ENCODE measurements around the gene ZNF784.

The ZNF784 gene

GRCh38 chr19:55624109-55625003 is at the start of gene ZNF784:
Gene ZNF784, minus strand, starts transcription at chr19:55624566. Its CDS starts 5 bp downstream, at chr19:55624561.
- Mint-ChIP-seq H3K36me3 (ENCODE audit: low read depth) (peaks cover 10% of the 10 kb centered on the region), H3K9me3 (no peaks in the 10 kb centered on the region), H3K4me3 (peak within 1 kb of the TSS; percentile 81), H3K27ac (peak within 1 kb of the TSS; percentile 84), H3K4me1 (peaks cover 54% of the 10 kb centered on the region), H3K27me3 (peaks cover 1% of the 10 kb centered on the region)
- peak; percentile 51 for ATAC-seq
- DNase-seq = peak; percentile 95

- ATAC-seq = no peak
- H3K27ac Mint-ChIP-seq = peak overlapping the region; percentile 75
- H3K36me3 Mint-ChIP-seq (ENCODE audit: low read depth) = peaks cover 45% of the 10 kb centered on the region
- no peaks in the 10 kb centered on the region for H3K9me3 Mint-ChIP-seq
- H3K4me3 Mint-ChIP-seq = peak overlapping the region; percentile 68
- H3K27me3 Mint-ChIP-seq = no peaks in the 10 kb centered on the region
- DNase-seq = no peak
- peaks cover 63% of the 10 kb centered on the region for H3K4me1 Mint-ChIP-seq
These were observed 49.5 kb upstream of the ZNF784 start for GRCh38 chr19:55673889-55674288.

GRCh38 chr19:55673465-55673864 is 49.1 kb upstream of the ZNF784 start:
- H3K27me3 Mint-ChIP-seq = no peaks in the 10 kb centered on the region
- no peak overlapping the region for H3K4me3 Mint-ChIP-seq
- no peaks in the 10 kb centered on the region for H3K9me3 Mint-ChIP-seq
- peak overlapping the region; percentile 75 for H3K27ac Mint-ChIP-seq
- no peak for ATAC-seq
- DNase-seq = no peak
- H3K4me1 Mint-ChIP-seq = peaks cover 59% of the 10 kb centered on the region
- H3K36me3 Mint-ChIP-seq (ENCODE audit: low read depth) = peaks cover 41% of the 10 kb centered on the region

- Mint-ChIP-seq H3K9me3 (no peaks in the 10 kb centered on the region), H3K27me3 (no peaks in the 10 kb centered on the region), H3K36me3 (ENCODE audit: low read depth) (peaks cover 38% of the 10 kb centered on the region), H3K4me1 (peaks cover 49% of the 10 kb centered on the region), H3K27ac (no peak overlapping the region), H3K4me3 (no peak overlapping the region)
- no peak for DNase-seq
- no peak for ATAC-seq
These were observed 48.1 kb upstream of the ZNF784 start for GRCh38 chr19:55672418-55672817.

GRCh38 chr19:55671054-55671378 is 46.6 kb upstream of the ZNF784 start:
- H3K9me3 Mint-ChIP-seq = no peaks in the 10 kb centered on the region
- H3K27ac Mint-ChIP-seq = peak overlapping the region; percentile 40
- no peak for DNase-seq
- ATAC-seq = no peak
- no peak overlapping the region for H3K4me3 Mint-ChIP-seq
- H3K36me3 Mint-ChIP-seq (ENCODE audit: low read depth) = peaks cover 40% of the 10 kb centered on the region
- H3K27me3 Mint-ChIP-seq = no peaks in the 10 kb centered on the region
- peaks cover 38% of the 10 kb centered on the region for H3K4me1 Mint-ChIP-seq

GRCh38 chr19:55670280-55671053 is 46.1 kb upstream of the ZNF784 start:
- Mint-ChIP-seq H3K27ac (peak overlapping the region; percentile 40), H3K4me3 (no peak overlapping the region), H3K4me1 (peaks cover 33% of the 10 kb centered on the region), H3K9me3 (no peaks in the 10 kb centered on the region), H3K27me3 (no peaks in the 10 kb centered on the region), H3K36me3 (ENCODE audit: low read depth) (peaks cover 38% of the 10 kb centered on the region)
- ATAC-seq = no peak
- no peak for DNase-seq

GRCh38 chr19:55669418-55670279 is 45.3 kb upstream of the ZNF784 start:
- no peaks in the 10 kb centered on the region for H3K27me3 Mint-ChIP-seq
- no peaks in the 10 kb centered on the region for H3K9me3 Mint-ChIP-seq
- ATAC-seq (no peak), DNase-seq (no peak)
- H3K4me1 Mint-ChIP-seq = peaks cover 32% of the 10 kb centered on the region
- no peak overlapping the region for H3K4me3 Mint-ChIP-seq
- no peak overlapping the region for H3K27ac Mint-ChIP-seq
- H3K36me3 Mint-ChIP-seq (ENCODE audit: low read depth) = peaks cover 41% of the 10 kb centered on the region

GRCh38 chr19:55668603-55669348 is 44.4 kb upstream of the ZNF784 start:
- Mint-ChIP-seq H3K27ac (no peak overlapping the region), H3K4me1 (peaks cover 27% of the 10 kb centered on the region), H3K4me3 (no peak overlapping the region), H3K36me3 (ENCODE audit: low read depth) (peaks cover 46% of the 10 kb centered on the region), H3K9me3 (no peaks in the 10 kb centered on the region), H3K27me3 (no peaks in the 10 kb centered on the region)
- no peak for DNase-seq
- ATAC-seq = no peak

- Mint-ChIP-seq H3K36me3 (ENCODE audit: low read depth) (peaks cover 50% of the 10 kb centered on the region), H3K4me1 (peaks cover 24% of the 10 kb centered on the region), H3K27ac (no peak overlapping the region), H3K9me3 (no peaks in the 10 kb centered on the region), H3K27me3 (no peaks in the 10 kb centered on the region), H3K4me3 (no peak overlapping the region)
- ATAC-seq (no peak), DNase-seq (no peak)
These were observed 43.6 kb upstream of the ZNF784 start for GRCh38 chr19:55667958-55668357.

- no peaks in the 10 kb centered on the region for H3K9me3 Mint-ChIP-seq
- ATAC-seq (no peak), DNase-seq (no peak)
- no peaks in the 10 kb centered on the region for H3K27me3 Mint-ChIP-seq
- H3K4me1 Mint-ChIP-seq = peaks cover 24% of the 10 kb centered on the region
- H3K36me3 Mint-ChIP-seq (ENCODE audit: low read depth) = peaks cover 54% of the 10 kb centered on the region
- no peak overlapping the region for H3K4me3 Mint-ChIP-seq
- no peak overlapping the region for H3K27ac Mint-ChIP-seq
These were observed 43.1 kb upstream of the ZNF784 start for GRCh38 chr19:55667511-55667910.

- Mint-ChIP-seq H3K4me3 (no peak overlapping the region), H3K36me3 (ENCODE audit: low read depth) (peaks cover 50% of the 10 kb centered on the region), H3K9me3 (no peaks in the 10 kb centered on the region), H3K27ac (no peak overlapping the region), H3K27me3 (no peaks in the 10 kb centered on the region), H3K4me1 (peaks cover 19% of the 10 kb centered on the region)
- ATAC-seq (no peak), DNase-seq (no peak)
These were observed 42.6 kb upstream of the ZNF784 start for GRCh38 chr19:55667006-55667381.

GRCh38 chr19:55666343-55667005 is 42.1 kb upstream of the ZNF784 start:
- Mint-ChIP-seq H3K27ac (no peak overlapping the region), H3K36me3 (ENCODE audit: low read depth) (peaks cover 54% of the 10 kb centered on the region), H3K27me3 (no peaks in the 10 kb centered on the region), H3K4me3 (no peak overlapping the region), H3K9me3 (no peaks in the 10 kb centered on the region), H3K4me1 (peaks cover 18% of the 10 kb centered on the region)
- ATAC-seq = no peak
- DNase-seq = no peak

- H3K9me3 Mint-ChIP-seq = no peaks in the 10 kb centered on the region
- DNase-seq (no peak), ATAC-seq (no peak)
- no peak overlapping the region for H3K4me3 Mint-ChIP-seq
- H3K27me3 Mint-ChIP-seq = no peaks in the 10 kb centered on the region
- H3K36me3 Mint-ChIP-seq (ENCODE audit: low read depth) = peaks cover 49% of the 10 kb centered on the region
- H3K4me1 Mint-ChIP-seq = peaks cover 16% of the 10 kb centered on the region
- no peak overlapping the region for H3K27ac Mint-ChIP-seq
These were observed 39.6 kb upstream of the ZNF784 start for GRCh38 chr19:55663846-55664536.
